ENCODE results near the gene MMP17.
A peak's percentile ranks its signal among the peaks of the same experiment; 100 is the strongest.

MMP17 gene

GRCh38 chr12:131894981-131895639, 66.9 kb downstream of the MMP17 start:
- no peak overlapping the region for H3K27ac ChIP-seq (ENCODE audit: low read depth, low read length, poor library complexity, severe bottlenecking)
- H3K36me3 ChIP-seq (ENCODE audit: insufficient read depth, low read length): no peaks in the 10 kb centered on the region; the same call in 1 of the 2 replicates
- peak overlapping the region; percentile 18; the same call in 1 of the 2 replicates for H3K9ac ChIP-seq (ENCODE audit: low read length)
- no peaks in the 10 kb centered on the region for H4K20me1 ChIP-seq (ENCODE audit: insufficient read depth, low read length)
- H3K9me3 ChIP-seq (ENCODE audit: low read length): no peaks in the 10 kb centered on the region
- H3K27me3 ChIP-seq (ENCODE audit: insufficient read depth, low read length): no peaks in the 10 kb centered on the region
- H3K79me2 ChIP-seq (ENCODE audit: insufficient read depth, low read length): no peaks in the 10 kb centered on the region
- H3K4me2 ChIP-seq (ENCODE audit: low read length): peak overlapping the region; percentile 83
- TF ChIP-seq CTCF (IDR thresholded peaks at IDR 0.05; ENCODE audit: low read length): no peak
- TF ChIP-seq EZH2 (IDR thresholded peaks at IDR 0.05; ENCODE audit: borderline replicate concordance, low read length): no peak
- peaks cover 16% of the 10 kb centered on the region for H3K4me1 ChIP-seq (ENCODE audit: insufficient read depth, low read length, severe bottlenecking)
- H2AFZ ChIP-seq (ENCODE audit: low read length): no peak overlapping the region
- H3F3A ChIP-seq (ENCODE audit: insufficient read depth, low read length): no peaks in the 10 kb centered on the region
- H3K9me2 ChIP-seq (ENCODE audit: low read depth, low read length): no peaks in the 10 kb centered on the region
- peak overlapping the region; percentile 67 for H3K4me3 ChIP-seq (ENCODE audit: low read depth, low read length, poor library complexity, severe bottlenecking)

DNA sequence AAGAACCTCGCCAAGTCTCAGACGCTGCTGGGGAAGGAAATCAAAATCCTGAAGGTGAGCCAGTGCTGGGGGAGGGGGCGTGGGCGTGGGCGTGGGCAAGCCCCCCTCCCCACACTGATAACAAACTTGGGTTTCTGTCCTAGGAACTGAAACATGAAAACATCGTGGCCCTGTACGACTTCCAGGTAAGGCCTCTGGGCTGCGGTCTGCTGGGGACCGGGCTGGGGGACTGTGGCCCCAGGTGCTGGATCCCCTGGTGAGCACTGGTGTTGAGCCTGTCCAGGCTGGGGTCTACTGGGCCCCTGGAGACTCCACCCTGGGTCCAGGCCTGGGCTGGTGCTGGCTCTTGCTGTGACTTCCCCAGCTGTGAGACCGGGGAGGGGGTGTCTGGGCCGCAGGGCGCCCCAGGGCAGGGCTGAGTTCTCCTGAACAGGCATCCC, 67.5 kb downstream of the MMP17 start:
- Histone ChIP-seq H3K27me3 (ENCODE audit: insufficient read depth, low read length) (no peaks in the 10 kb centered on the region), H2AFZ (ENCODE audit: low read length) (no peak overlapping the region), H3K79me2 (ENCODE audit: insufficient read depth, low read length) (no peaks in the 10 kb centered on the region), H4K20me1 (ENCODE audit: insufficient read depth, low read length) (no peaks in the 10 kb centered on the region), H3K9me2 (ENCODE audit: low read depth, low read length) (no peaks in the 10 kb centered on the region), H3K4me3 (ENCODE audit: low read depth, low read length, poor library complexity, severe bottlenecking) (peak overlapping the region; percentile 67), H3K4me2 (ENCODE audit: low read length) (peak overlapping the region; percentile 83), H3K27ac (ENCODE audit: low read depth, low read length, poor library complexity, severe bottlenecking) (no peak overlapping the region), H3K4me1 (ENCODE audit: insufficient read depth, low read length, severe bottlenecking) (peaks cover 16% of the 10 kb centered on the region), H3K9me3 (ENCODE audit: low read length) (no peaks in the 10 kb centered on the region), H3K9ac (ENCODE audit: low read length) (peak overlapping the region; percentile 18; the same call in 1 of the 2 replicates), H3K36me3 (ENCODE audit: insufficient read depth, low read length) (no peaks in the 10 kb centered on the region; the same call in 1 of the 2 replicates), H3F3A (ENCODE audit: insufficient read depth, low read length) (no peaks in the 10 kb centered on the region)
- TF ChIP-seq EZH2 (IDR thresholded peaks at IDR 0.05; ENCODE audit: borderline replicate concordance, low read length) (no peak), CTCF (IDR thresholded peaks at IDR 0.05; ENCODE audit: low read length) (no peak)

- H3K9me3 ChIP-seq (ENCODE audit: low read length): no peaks in the 10 kb centered on the region
- no peaks in the 10 kb centered on the region for H3K27me3 ChIP-seq (ENCODE audit: insufficient read depth, low read length)
- no peaks in the 10 kb centered on the region for H3K9me2 ChIP-seq (ENCODE audit: low read depth, low read length)
- no peak overlapping the region for H3K27ac ChIP-seq (ENCODE audit: low read depth, low read length, poor library complexity, severe bottlenecking)
- H4K20me1 ChIP-seq (ENCODE audit: insufficient read depth, low read length): no peaks in the 10 kb centered on the region
- H3K4me2 ChIP-seq (ENCODE audit: low read length): peak overlapping the region; percentile 83
- no peaks in the 10 kb centered on the region; the same call in 1 of the 2 replicates for H3K36me3 ChIP-seq (ENCODE audit: insufficient read depth, low read length)
- no peak overlapping the region for H2AFZ ChIP-seq (ENCODE audit: low read length)
- TF ChIP-seq EZH2 (IDR thresholded peaks at IDR 0.05; ENCODE audit: borderline replicate concordance, low read length): no peak
- no peak for TF ChIP-seq CTCF (IDR thresholded peaks at IDR 0.05; ENCODE audit: low read length)
- H3K9ac ChIP-seq (ENCODE audit: low read length): peak overlapping the region; percentile 15; the same call in 1 of the 2 replicates
- H3K4me3 ChIP-seq (ENCODE audit: low read depth, low read length, poor library complexity, severe bottlenecking): peak overlapping the region; percentile 67
- H3F3A ChIP-seq (ENCODE audit: insufficient read depth, low read length): no peaks in the 10 kb centered on the region
- H3K79me2 ChIP-seq (ENCODE audit: insufficient read depth, low read length): no peaks in the 10 kb centered on the region
- H3K4me1 ChIP-seq (ENCODE audit: insufficient read depth, low read length, severe bottlenecking): peaks cover 16% of the 10 kb centered on the region
Measured at GRCh38 chr12:131896080-131896810, 68.1 kb downstream of the MMP17 start.

Data from OCI-LY1 (cell line).